Right ventricle myocardium inferior (tissue), 1 donor: Measurements from ENCODE around the gene ADPRM. TPM values are rescaled to one million over a fixed set of nuclear protein-coding genes. Genes with fewer than 3 reads are reported as not detected.

Experiments
- ATAC-seq: fragments of 200-7000 bp; cut with Tn5 transposase; one replicate; pipeline ENCODE4 v1.9.1; 2020; ENCODE audit warnings: mild to moderate bottlenecking, moderate library complexity
- DNase-seq: peaks from one replicate; pipeline ENCODE4 v3.0.0; 2021; ENCODE audit errors: missing footprints
- intact Hi-C: fragments of 100-400 bp; cut with DNase I; formaldehyde crosslinking; loops from one replicate; pipeline ENCODE4 v1.11.0; 2022
- long read RNA-seq: library from polyadenylated mRNA; unstranded; transcript quantifications from one replicate; pipeline ENCODE4 v2.0.0, GENCODE V29; 2021
- total RNA-seq: library from RNA; stranded (reverse); fragmentation: NEBNext Ultra II Directional; extraction: Animal tissue kit (Norgen Biotek cat#: 25700); gene quantifications from one replicate; pipeline ENCODE4 v1.2.1, GENCODE V29; 2021
- donor health status: DM: no; HTN: yes; CAD: no; lungs with severe emphysema.

The ADPRM gene, protein sequence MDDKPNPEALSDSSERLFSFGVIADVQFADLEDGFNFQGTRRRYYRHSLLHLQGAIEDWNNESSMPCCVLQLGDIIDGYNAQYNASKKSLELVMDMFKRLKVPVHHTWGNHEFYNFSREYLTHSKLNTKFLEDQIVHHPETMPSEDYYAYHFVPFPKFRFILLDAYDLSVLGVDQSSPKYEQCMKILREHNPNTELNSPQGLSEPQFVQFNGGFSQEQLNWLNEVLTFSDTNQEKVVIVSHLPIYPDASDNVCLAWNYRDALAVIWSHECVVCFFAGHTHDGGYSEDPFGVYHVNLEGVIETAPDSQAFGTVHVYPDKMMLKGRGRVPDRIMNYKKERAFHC
- 3.8 TPM for total RNA-seq
- long read RNA-seq: 0 reads

DNA sequence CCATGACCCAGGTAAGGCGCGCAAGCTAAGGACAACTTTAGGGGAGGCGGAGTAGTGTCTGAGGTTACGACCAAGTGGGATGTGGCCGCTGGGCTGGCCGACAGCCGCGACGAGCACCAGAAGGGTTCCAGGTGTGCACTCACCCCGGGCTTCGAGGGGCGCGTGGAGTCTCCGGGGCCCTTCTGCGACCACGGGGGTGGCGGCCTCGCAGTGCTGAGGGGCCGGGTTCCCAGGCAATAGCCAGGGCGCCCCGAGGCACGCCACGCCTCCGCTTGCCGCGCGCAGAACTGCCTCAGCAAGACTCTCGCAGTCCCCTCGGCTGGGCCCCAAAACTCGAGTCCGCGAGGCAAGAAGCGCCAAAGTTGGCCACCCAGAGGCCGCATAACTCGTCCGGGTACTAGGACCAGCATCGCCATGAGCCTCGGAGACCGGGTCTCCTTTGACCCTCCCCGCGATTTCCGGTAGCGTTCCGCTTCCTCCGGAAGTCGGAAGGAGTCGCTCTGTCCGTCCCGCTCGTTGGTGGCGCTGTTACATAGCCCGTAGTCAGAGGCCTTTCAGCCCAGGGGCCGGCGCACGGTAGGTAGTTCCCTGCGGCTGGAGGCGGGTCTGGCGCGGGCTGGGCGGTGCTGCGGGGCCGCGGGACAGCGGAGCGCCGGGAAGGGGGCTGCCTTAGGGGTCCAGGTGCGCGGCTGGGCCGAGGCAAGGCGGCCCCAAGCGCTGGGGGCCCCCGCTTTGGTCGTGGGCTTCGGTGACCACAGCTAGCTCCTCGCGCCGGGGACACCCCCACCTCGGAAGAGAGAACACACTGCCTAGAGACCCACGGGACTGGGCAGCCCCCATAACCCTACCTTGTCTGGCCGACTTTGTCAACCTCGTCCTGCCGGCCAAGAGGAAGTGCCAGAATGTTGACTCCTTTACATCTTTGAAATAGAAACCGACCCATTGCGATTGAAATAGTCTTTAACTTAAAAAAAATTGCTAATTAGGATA lies at the start of gene ADPRM, which contains the start of gene SCO1:
Gene ADPRM, plus strand, starts transcription at position 503 of the 990 bp plus-strand sequence. CDS start 7,333 bp downstream, outside the sequence.
Gene SCO1, minus strand, starts transcription at position 442 of the 990 bp plus-strand sequence. Its CDS starts 26 bp downstream, at position 416.
- intact Hi-C loops: no loop called here
- DNase-seq: peak; percentile 98
- peak; percentile 99 for ATAC-seq

DNA sequence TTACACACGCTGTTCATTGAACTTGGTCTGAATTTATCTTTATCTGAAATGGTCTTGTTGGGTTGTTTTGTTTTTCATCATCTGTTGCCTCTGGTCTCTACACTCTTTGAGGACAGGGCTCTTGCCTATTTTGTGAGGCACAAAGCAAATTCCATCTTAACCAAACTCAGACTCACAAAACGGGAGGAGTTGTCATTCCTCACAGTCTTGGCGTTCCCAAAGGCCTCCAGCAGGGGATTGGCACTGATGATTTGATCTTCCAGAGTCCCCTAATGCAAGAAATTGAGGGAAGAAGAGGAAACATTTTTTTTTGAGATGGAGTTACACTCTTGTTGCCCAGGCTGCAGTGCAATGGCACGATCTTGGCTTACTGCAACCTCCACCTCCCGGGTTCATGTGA lies 49.0 kb upstream of the ADPRM start:
- ATAC-seq (no peak), DNase-seq (no peak)
- intact Hi-C loops: no loop called here

DNA sequence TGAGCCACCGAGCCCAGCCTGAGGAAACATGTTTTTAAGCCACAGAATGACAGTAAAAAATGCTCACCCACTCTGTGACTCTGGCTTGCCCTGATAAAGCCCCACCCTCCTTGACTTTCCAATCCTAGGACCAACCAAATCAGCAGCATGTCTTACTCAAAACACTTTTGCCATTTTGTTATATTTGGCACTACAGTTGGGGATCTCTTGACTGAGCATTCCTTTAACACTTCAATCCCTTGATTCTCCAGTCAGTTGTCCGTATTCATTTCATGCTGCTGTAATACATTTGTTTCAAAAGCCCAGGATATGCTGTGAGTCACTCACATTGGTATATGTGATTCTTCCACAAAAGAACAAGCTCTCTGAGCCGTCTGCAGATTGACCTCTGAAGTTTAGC lies 48.4 kb upstream of the ADPRM start:
- no peak for ATAC-seq
- no peak for DNase-seq
- intact Hi-C loops: no loop called here

DNA sequence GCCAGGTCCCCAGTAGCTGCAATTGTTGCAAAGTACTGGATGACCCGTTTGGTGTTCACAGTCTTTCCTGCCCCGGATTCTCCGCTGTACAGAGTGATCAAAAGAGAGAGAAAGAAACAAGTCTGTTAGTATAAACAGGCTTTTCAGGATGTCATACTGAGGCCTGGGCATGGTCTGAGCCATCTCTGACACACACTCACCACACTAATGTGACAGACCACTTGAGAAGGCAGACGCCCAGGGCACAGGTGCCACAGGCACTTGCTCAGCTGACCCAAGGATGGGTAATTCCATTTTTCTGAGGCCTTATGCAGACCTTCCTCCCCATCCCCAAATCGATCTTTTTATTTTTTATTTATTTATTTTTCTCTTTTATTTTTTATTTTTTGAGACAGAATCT lies 47.8 kb upstream of the ADPRM start:
- ATAC-seq (no peak), DNase-seq (no peak)
- intact Hi-C loops: no loop called here

DNA sequence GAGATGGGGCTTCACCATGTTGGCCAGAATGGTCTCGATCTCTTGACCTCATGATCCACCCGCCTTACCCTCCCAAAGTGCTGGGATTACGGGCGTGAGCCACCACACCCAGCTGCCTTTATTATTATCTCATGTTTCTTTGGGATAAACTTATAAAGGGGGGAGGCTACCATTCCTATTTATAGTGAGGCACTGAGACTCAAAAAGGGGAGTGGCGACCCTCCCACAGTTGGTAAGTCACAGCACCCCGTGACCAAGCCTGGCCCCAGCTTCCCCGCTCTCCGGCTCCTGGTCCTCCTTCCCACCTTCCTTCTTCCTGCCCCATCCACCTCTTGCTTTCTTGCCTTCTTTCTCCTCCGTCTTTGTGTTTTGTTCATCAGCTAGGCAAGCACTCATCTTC lies 45.5 kb upstream of the ADPRM start:
- ATAC-seq (no peak), DNase-seq (no peak)
- intact Hi-C loops: no loop called here

DNA sequence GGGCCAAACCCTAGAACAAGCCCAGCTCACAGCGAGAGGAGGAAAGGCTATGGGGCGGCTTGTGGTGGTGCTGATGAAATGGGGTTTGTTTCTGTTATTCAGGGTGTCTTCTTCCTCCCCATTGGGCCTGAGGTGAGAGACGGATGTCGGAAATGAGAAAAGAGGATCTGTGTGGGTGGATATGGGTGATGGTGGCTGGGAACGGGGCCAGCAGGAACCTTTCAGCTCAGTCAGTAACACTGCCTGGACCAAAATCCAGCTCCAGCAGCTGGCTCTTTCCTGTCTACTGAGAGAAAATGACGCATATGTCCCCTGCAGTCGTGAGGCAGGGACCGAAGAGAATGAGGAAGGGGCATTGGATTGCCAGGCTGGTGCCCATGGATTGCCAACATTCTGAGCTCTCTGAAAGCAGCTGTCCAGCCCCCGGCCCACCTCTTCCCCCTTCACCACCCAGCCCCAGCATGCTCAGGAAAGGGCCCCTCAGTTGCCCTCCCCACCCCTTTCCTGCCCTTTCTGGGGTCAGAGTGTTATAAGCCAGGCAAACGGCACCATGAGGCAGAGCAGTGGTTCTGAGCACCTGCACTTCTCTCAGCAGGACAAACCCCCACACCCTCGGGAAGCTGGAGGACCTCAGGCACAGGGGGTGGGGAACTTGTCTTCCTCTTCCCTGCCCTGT lies 44.3 kb upstream of the ADPRM start:
- DNase-seq: no peak
- ATAC-seq: no peak
- intact Hi-C loops: no loop called here

DNA sequence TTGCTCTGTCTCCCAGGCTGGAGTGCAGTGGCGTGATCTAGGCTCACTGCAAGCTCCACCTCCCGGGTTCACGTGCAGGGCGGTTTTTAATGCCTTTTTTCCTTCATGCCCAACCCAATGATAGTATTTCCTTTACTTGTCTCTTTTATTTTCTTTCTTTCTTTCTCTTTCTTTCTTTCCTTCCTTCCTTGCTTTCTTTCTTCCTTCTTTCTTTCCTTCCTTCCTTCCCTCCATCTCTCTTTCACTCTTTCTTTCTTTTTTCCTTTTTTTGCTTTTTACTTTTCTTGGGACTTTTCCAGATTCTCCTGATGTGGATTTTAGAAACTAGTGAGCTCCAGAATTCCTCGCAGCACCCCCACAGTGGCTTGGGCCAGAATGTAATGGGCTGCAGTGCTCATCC lies 43.4 kb upstream of the ADPRM start:
- intact Hi-C loops: no loop called here
- DNase-seq (no peak), ATAC-seq (no peak)

DNA sequence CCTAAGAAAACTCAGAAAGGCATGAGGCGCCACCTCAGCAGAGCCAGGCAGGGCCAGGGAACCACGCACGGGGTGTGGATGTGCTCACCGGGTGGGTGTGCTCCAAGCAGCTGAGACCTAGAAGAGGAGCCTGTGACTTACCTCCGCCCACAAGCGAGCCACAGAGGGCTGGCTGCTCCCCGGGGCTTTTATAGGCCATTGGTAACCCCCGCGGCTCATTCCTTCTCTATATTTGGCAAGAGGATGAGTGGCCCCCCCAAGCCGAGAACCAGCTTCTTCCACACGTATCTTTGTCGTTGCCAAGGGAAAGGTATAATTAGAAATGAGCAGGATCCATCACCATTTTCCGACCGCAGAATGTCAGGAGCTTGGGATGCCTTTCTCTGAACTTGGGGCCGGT lies 40.2 kb upstream of the ADPRM start, which contains the start of gene MYH3:
Gene MYH3, minus strand, starts transcription at position 162 of the 400 bp plus-strand sequence. CDS start 2,245 bp downstream, outside the sequence.
- intact Hi-C loops: no loop called here
- ATAC-seq (no peak), DNase-seq (no peak)

DNA sequence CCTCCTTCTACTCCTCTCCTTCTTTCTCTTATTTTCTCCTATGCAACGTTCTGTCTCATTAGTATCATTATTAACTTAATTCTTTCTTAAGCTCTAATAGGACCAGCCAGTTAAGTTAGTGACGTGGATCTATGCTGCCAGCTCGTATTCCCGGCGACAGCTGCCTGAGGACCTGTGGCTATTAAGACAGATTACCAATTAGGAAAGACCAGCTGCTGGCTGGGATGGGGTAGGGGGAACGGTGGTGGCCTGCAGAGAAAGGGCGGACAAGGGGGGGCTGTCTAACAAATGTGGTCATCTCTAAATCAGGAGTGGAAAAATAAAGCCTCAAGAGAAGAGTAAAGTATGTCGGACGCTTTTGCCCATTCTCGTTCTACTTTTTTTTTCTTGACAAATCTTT lies 39.5 kb upstream of the ADPRM start:
- ATAC-seq: no peak
- intact Hi-C loops: no loop called here
- no peak for DNase-seq

DNA sequence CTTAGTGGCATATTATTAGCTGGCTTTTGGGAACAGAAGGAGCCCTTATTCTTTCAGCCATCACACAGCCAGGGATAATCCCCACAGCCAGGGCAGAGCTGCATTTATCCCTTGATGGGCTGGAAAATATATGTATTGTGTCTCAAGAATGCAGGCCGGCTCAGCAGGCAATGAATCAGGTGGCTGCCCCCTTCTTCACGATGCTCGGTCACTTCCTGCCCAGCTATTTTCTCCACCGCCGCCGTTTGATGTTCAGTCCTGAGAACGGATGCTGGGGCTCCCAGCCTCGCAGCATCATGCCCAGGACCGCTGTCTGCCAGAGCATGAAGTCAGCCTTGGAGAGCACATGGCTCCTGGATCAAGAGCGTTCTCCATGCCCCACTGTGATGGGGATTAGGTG lies 36.0 kb upstream of the ADPRM start:
- DNase-seq (no peak), ATAC-seq (no peak)
- intact Hi-C loops: no loop called here

DNA sequence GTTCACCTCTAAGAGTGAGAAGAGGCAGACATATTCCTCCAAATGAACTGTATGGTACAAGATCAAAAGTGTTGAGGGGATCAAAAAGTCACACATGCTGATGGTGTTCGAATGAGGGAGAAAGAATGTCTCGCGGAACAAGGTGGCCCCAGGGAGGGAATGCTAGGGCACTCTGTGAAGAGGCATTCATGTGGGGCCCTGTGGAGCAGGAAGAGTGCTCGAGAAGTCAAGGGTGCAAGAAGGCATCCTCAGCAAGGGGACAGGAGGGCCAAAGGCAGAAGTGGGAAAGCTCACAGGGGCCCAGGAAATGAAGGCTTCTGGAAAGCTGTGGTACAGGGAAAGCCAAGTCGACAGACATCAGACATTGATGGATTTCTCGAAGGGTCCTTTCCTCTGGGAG lies 34.2 kb upstream of the ADPRM start:
- intact Hi-C loops: no loop called here
- DNase-seq (no peak), ATAC-seq (no peak)

DNA sequence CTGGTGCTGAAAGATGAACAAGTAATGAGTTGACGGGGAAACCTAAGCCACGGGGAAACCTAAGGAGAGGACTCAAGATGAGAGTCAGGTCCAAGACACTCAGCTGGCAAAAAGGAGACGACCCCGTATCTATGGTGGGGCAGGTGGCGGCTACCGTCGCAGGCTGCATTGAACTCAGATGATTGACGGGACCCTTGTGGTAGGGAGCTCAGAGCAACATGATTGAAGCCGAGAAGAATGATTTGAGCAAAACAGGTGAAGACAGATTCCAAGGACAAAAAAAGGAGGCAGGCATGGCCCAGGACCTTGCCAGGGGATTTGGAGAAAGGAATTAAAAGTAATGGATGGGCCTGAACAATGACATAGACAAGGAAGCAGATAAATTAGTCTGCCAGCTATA lies 32.8 kb upstream of the ADPRM start:
- intact Hi-C loops: no loop called here
- no peak for DNase-seq
- no peak for ATAC-seq

DNA sequence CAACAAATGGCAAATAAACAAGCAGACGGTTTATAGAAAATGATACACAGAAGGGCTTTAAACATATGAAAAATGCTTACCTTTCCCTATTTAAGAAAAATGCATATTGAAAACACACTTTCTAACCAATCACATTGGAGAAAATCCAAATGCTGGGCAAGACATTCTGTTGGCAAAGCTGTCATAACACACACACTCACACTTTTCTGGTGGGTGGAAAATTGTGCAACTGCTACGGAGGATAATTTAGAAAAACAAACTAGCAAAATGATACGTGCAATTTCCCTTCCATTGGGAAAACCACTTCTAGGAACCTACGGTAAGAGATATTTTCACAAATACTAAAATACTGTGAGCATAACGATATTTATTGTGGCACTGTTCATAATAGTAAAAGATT lies 30.5 kb upstream of the ADPRM start:
- ATAC-seq (no peak), DNase-seq (no peak)
- intact Hi-C loops: no loop called here

DNA sequence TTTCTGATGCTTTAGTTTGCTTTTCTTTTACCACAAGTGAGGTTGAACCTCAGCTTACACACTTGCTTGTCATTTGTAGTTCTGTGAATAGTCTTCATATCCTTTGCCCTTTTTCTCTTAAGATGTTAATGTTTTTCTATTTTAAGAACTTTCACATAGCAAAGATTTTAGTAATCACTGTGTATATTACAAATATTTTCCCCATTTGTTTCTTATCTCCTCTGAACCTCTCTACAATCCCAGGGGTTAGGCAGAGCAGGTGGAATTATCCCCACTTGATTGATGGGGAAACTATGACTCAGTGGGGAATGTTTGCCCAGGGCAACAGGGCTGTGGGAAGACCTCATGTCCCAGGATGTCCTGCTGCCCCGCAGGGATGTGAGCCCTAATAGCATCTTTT lies 28.6 kb upstream of the ADPRM start:
- ATAC-seq: no peak
- intact Hi-C loops: no loop called here
- no peak for DNase-seq

DNA sequence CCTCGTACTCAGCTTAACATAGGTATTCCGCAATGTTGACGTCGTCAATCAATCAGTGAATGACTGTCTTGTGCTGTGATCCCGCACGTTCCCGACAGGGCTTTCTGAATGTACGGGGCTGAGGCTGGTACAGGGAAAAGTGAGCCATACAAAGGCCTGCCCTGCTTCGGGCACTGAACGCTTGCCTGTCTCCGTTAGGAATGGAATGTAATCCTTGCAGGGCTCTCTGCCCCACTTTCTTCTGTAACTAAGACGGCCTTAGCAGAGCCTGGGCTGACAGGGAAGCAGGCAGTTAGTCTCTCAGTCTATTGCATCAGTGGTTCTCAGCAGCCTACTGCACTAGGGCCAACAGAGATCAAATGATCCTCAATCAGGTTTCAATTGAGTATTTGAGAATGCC lies 24.1 kb upstream of the ADPRM start:
- intact Hi-C loops: no loop called here
- ATAC-seq (no peak), DNase-seq (no peak)

DNA sequence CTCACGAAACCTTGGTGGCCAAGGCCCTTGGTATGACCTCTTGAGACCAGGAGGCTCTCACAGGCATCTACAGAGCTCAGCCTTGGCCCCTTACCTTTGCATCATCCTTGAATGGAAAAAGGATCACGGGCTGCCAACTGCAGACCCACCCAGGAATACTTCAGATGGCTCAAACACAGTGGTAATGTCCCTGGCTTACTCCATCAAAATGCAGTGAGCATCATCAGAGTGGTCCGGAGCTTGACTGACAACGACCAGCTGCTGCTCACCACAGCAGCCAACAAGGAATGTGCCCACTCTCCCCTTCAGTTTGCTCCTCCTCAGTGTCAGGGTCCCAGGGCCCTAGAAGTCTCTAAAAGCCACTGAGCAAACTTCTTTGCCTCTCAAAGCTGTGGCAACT lies 22.7 kb upstream of the ADPRM start:
- no peak for ATAC-seq
- intact Hi-C loops: no loop called here
- no peak for DNase-seq

DNA sequence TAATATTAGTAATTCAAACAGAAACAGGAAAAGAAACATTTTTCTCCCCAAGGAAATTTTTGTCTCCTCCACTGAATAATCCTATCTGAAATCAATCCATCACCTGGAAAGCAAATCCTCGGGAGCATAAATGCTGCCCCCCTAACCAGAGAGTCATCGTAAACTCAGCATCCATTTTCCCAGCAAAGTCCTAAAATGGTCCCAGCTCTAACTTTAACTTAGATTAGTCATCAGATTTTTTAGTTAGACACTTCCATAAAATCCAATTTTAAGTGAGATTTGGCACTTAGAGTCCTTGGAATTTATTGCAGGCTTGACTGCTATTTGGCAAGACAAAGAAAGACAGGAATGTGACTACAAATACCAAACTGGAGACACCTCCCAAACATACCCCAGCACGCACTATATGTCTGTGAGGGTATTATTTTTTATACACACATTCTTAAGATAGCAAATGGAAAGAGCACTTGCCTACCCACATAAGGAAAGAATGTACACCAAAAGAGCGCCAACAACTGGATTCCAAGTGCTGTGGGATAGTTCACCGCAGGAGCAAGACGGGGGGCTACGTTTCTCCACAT lies 15.4 kb upstream of the ADPRM start:
- intact Hi-C loops: no loop called here
- DNase-seq (no peak), ATAC-seq (no peak)

DNA sequence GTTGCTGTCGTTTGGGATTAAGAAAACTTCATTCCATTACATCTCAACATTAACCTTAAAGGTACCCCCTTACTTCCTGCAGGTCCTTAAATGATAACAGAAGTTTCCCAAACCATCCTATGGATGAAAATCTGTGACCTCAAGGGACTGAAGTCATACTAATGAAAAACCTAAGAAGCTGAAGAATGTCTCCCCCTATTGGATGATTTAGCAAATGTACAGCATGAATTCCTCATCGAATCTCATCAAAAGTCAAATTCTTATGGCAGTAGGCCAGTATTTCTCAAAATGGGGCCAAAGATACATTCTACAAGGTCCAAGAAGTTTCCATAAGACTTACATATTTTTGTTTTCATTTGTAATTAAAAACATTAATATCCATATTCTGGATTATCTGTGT lies 13.5 kb upstream of the ADPRM start:
- no peak for DNase-seq

DNA sequence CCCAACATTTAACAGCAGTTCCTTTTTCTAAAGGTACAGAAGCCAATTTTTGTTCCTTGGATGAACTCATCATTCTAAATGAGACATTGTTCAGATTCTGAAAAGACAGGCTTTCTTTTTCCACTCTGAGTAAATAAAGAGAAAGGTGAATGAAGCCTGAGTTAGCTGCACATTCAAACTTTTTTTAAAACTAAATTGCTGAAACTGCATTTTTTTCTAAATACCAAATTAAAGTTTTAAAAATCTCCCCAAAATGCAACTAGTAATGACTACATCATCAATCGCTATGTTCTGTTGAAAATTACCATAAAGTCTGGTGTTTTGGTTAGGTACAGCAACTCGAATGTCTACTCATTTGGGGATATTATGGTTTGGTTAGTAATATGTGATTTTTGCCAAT lies 9.9 kb upstream of the ADPRM start:
- no peak for DNase-seq
- intact Hi-C loops: no loop called here
- ATAC-seq: no peak

More for the DNA sequence above, 13.5 kb upstream of the ADPRM start:
- intact Hi-C loops: no loop called here
- no peak for ATAC-seq
